HG03558 (cell line): ENCODE results near the gene NOSIP.

Source experiments
- ATAC-seq: cut with Tn5 transposase; IDR thresholded peaks from one replicate; pipeline ENCODE4 v1.9.1; 2021; ENCODE audit warnings: moderate number of reproducible peaks; ENCODE audit not compliant: unreplicated experiment; ENCODE audit errors: extremely low read depth

The NOSIP gene

DNA sequence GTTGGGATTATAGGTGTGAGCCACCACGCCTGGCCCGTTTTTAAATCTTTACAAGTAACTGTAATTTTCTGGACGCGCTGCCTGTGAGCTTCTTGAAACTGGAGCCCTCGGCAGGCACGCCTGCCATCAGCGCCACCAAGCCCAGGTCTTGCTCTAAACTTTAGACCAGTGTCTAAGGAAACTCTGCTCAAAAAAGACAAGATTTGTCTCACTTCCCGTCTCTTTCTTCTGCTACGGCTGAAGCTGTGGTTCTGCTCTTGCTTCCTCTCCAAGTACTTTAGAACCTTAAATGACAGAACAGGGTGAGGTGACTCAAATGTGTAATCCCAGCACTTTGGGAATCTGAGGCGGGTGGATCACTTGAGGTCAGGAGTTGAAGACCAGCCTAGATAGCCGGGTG lies 27.6 kb downstream of the NOSIP start:
- ATAC-seq, result no peak

DNA sequence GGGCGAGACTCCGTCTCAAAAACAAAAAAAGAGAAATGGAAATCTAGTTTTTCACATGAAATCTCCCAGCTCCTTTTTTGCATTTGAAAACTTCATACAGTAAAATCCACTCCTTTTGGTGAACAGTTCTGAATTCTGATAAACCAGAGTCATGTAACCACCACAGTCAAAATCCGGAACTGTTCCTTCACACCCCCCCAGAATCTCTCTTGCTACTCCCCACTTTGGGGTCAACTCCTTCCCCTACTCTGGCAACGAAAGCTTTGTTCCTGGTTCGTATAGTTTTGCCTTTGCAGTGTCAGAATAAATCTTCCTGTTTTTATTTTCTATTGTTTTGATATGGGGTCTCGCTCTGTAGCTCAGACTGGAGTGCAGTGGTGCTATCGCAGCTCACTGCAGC lies 28.8 kb downstream of the NOSIP start:
- ATAC-seq, result no peak

DNA sequence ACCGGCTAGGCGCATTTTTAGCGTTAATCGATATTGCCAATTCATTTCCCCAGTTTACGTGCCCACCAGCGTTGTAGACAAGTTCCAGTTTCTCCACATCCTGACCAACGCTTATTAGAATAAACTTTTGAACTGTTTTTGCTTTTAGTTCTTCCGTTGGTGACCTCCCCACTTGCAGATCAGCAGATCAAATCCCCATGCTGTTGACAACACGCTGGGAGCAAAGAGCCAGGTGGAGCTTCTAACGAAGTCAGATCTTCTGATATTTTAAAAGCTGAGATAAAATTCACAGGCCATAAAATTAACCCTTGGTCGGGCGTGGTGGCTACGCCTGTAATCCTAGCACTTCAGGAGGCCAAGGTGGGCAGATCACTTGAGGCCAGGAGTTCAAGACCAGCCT lies 31.3 kb downstream of the NOSIP start:
- ATAC-seq, result no peak

DNA sequence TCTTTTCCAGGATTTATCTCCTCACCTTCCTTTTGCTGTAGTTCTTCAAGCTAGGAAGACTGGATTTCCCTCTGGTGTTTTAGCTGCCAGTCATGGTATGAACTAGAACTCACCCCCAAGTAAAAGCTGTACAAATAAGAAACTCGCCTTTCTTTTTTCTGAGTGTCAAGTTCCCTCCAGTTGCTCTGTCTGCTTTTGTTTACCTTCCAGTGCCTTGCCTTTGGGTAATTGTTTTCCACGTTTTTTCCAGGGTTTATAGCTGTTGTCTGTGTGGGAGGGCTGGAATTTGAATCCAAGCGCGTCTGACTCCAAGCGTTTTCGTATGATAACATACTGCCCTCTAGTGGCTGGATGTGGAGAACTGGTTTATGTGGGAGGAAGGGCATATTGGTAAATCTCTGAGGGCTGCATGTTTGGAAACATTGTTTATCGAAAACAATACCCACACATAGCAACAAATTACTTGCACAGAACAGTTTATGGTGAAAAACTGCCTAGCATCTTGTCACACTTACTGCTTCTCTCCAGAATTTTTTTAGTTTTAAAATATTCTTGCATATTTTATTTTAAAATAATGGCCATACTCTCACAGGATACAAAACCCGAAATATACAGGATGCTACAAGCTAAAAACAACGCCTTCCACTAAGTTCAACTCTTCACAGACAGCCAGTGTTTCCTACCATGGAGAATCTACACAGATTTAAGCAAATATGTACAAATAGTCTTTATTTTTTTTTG lies 33.4 kb downstream of the NOSIP start:
- ATAC-seq, result no peak

DNA sequence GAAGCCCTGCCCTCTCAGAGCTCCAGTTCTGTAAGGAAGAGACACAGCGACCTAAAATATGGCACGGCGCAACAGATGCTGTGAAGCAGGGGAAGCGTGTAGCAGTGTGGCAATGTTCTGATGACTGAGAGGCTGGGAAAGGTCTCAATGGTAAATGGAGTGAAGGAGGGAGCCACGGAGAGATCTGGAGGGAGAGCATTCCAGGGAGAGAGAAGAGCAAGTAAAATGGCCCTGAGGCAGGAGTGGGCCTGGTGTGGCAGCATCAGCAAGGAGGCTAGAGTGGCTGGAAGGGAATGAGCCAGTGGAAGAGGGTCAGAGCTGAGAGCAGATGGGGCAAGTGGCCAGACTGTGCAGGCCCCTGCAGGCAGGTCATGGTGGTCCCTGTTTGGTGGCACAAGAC lies 36.2 kb downstream of the NOSIP start:
- ATAC-seq, result no peak

DNA sequence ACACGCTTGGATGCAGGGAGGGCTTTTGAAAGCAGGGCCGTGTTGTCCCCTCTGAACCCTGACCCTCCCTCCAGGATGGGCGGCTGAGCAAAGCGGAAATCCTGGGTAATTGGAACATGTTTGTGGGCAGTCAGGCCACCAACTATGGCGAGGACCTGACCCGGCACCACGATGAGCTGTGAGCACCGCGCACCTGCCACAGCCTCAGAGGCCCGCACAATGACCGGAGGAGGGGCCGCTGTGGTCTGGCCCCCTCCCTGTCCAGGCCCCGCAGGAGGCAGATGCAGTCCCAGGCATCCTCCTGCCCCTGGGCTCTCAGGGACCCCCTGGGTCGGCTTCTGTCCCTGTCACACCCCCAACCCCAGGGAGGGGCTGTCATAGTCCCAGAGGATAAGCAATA lies 37.3 kb downstream of the NOSIP start:
- no peak for ATAC-seq

DNA sequence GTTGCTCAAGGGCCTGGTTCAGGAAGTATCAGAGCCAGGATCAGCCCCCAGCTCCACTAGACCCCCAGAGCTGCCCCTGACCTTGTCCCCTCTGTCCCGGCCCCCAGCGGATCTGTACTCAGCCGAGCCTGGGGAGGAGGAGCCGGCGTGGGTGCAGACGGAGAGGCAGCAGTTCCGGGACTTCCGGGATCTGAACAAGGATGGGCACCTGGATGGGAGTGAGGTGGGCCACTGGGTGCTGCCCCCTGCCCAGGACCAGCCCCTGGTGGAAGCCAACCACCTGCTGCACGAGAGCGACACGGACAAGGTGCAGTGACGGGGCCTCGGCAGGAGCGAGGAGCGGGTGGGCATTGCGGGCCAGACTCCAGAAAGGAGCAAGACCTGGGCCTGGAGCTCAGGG lies 37.9 kb downstream of the NOSIP start:
- no peak for ATAC-seq

DNA sequence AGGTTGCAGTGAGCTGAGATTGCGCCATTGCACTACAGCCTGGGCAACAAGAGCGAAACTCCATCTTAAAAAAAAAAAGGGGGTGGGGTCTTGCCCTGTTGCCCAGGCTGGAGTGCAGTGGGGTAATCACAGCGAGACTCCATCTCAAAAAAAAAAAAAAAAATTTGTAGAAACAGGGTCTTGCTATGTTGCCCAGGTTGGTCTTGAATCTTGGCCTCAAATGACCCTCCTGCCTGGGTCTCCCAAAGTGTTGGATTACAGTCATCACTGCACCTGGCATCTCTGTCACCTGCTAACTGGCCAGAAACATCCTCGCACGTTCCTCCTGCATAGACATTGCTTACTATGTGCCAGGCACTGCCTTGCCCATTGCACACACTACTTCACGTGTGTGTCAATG lies 38.4 kb downstream of the NOSIP start:
- ATAC-seq, result no peak

DNA sequence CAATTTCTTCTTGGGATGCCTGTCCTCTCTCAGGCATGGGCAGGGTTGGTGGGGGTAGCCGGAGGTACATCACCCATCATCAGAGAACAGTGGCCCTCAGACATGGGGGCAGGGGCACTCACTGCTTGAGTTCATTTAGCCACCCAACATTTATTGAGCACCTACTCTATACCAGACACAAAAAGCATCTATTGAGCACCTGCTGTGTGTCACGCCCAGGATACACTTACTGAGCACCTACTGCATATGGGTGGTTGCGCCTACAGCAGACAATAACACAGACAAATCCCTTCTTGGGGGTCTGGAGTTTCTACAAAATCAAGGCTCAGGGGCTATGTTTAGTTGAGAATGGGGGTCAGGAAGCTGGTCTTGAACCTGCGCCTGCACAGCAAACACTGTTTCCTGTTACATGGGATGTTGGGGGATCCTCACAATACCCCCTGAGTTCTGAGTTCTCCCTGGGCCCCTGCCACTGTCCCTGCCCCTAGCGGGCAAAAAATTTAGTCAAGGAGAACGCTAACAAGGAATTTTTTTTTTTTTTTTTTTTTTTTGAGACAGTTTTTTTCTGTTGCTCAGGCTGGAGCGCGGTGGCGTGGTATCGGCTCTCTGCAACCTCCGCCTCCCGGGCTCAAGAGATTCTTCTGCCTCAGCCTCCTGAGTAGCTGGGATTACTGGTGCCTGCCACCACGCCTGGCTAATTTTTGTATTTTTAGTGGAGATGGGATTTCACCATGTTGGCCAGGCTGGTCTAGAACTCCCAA lies 41.0 kb downstream of the NOSIP start:
- no peak for ATAC-seq

DNA sequence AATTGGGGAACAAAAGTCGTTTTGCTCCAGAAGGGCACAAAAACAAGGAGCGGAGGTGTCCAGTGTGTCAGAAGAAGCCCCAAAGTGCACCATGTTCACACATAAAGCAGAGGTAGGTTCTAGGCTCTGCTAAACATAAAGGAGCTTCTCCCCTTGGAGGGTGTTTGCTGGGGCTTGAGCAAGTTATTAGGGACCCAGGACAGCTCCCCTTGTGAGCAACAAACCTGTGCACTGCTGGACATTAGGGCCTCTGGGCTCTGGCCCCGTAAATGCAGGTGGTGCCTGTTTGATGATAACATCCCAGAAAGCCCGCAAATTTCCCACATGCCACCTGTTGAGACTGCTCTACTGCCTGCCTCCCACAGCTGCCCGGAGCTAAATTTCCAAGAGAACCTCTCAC lies 41.7 kb downstream of the NOSIP start:
- ATAC-seq, result no peak

DNA sequence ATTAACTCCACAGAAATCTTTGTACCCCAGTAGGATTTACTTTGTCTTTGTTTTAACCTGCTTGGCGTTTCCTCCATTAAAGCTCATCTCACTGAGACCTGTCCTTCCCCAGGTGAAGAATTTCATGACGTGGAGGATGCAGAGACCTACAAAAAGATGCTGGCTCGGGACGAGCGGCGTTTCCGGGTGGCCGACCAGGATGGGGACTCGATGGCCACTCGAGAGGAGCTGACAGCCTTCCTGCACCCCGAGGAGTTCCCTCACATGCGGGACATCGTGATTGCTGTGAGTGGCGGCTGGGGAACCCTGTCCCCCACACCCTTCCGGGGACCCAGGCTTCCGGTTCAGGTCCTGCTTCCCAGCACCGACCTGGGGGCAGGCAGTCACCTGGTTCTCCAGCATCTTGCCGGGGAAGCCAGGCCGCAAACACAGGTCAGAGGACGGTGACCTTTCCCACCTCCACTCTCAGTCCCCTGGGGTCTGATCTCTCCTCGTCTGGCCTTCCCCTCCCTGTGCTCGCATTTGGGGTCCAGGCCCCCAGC lies 43.4 kb downstream of the NOSIP start:
- ATAC-seq, result no peak

DNA sequence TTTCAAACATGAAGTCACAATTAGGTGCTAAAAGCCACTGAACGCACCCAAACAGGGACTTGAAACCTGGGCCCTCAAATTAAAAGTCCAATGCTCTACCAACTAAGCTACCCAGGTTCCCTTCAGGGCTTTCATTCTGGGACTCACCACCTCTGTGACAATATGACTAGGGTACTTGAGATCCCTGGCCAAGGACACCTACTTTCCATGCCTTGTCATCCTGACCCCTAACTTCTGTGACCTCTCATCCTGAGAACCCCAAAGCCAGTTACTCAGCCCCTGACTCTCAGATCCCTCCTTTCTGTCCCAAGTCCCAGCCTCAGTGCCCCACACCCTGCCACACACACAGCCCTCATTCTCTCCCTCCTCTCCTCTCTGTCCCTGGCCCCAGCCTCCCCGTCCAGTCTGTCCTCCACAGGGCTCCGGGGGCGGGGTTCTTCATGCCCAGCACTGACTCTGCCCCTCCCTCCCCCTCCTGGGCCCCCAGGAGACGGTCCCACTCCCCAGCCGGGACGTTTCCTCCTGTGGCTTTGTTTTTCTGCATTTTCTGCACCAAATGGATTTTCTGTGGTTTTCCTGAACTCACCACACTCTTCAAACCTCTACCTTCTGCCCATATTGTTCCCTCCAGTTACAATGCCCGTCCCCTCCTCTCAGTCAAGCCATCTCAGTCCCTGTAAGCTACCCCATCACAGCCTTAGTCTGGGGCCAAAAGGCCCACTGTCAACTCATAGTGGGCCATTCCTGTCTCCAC lies 45.5 kb downstream of the NOSIP start:
- no peak for ATAC-seq

DNA sequence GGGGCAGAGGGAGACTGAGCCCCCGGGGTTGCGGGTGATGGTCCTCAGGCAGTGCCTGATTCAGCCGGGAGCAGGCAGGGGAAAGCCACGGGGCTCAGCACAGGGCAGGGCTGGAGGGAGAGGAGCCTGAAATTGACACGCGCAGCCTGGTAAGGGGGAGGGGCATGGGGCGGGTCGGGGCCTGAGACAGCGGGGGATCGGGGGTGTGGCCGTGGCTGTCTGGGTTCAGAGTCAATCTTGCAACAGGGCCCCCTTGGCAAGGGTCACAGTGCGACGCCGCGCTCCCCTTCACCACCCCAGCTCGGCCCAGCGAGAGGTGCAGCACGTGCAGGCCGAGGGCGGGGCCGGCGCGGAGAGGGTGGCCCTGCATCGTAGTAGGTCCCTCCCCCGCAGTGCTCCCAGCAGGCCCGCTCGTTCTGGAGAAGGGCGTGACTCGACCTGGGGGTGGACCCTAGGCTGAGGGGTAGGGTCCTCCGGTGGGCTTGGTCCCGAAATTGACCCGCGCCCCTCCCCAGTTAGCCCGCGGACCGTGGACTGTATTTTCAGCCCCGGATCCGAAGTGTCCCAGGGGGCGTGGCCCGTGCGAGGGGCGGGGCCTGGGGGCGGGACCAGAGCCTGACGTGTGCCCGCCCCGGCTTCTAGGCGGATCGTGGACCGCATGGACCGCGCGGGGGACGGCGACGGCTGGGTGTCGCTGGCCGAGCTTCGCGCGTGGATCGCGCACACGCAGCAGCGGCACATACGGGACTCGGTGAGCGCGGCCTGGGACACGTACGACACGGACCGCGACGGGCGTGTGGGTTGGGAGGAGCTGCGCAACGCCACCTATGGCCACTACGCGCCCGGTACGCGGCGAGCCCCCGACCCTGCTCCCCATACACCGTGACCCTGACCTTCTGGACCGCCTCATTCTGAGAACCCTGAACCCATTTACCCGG lies 46.5 kb downstream of the NOSIP start:
- no peak for ATAC-seq

DNA sequence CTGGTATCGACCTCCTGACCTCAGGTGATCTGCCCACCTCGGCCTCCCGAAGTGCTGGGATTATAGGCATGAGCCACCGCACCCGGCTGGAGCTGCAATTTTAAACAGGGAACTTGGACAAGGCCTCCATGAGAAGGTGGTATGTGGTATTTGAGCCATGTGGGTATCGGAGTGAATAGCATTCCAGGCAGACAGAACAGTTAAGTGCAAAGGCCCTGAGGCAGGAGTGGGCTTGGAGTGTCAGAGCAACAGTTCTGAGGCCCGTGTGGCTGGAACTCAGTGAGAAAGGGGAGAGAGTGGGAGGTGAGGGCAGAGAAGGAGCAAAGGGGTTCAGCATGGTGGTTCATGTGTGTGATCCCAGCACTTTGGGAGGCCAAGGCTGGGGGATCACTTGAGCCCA lies 49.6 kb downstream of the NOSIP start:
- ATAC-seq, result no peak

DNA sequence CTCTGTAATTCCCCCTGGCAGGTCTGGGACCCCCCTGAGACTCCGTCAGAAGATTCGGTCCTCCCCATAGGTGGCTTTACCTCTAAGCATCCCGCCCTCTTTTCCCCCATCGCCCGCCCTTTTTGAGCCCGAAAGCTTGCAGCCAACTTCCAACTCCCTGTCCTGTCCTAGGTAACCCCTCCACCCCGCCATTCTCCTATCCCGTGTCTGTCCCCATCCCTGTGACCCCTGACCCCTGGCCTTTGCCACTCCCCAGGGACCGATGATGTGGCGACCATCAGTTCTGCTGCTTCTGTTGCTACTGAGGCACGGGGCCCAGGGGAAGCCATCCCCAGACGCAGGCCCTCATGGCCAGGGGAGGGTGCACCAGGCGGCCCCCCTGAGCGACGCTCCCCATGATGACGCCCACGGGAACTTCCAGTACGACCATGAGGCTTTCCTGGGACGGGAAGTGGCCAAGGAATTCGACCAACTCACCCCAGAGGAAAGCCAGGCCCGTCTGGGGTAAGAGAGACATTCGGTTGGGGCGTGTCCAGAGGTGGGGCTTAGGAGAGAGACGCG lies 52.1 kb downstream of the NOSIP start:
- ATAC-seq, result no peak

DNA sequence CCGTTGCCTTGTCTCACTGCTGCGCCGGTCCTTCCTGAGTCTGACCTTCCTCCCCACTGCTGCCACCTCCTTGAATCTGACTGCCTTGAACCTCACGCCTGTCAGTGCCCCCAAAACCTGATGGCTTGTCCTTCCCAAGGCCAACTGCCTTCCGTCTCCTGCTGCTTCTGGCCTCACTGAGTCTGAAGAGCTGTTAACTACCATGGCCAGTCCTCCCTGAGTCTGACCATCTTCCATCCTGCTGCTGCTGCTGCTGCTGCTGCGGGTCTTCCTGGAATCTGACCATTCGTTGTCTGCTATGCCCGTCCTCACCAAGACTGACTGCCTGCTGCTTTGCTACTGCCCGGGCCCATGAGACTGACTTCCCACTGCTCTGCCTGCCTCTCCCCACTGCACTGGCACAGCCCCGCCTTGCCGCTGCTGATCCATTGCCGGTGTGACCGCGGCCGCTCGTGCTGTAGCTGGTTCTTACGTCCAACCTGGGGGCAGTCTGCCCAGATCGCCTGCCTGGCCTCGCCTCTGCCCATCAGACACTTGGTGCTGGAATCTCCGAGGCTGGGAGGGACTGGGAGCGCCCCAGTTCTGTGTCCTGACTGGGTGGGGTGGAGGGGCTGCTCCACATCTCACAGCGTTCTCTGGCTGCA lies 55.4 kb downstream of the NOSIP start:
- no peak for ATAC-seq

DNA sequence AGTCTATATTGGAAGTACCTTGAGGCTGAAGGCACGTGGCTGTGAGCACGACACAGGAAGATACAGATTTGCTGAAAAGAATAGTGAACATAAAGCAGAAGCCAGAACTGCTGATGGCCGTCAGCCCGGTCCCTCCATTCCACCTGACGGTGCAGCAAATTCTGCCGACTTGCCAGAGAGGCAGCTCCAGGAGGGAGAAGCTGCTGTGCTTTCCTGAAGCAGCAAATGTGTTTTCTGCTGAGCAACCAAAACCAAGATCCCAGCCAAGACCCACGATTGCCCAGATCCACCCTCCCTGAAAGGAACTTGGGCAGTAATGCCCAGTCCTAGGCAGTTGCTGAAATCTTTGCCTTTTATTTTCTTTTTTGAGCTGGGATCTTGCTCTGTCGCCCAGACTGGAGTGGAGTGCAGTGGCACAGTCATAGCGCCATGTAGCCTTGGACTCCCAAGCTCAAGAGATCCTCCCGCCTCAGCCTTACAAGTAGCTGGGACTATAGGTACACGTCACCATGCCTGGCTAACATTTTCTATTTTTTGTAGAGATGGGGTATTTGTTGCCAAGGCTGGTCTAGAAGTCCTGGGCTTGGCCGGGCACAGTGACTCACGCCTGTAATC lies 59.5 kb downstream of the NOSIP start:
- no peak for ATAC-seq

DNA sequence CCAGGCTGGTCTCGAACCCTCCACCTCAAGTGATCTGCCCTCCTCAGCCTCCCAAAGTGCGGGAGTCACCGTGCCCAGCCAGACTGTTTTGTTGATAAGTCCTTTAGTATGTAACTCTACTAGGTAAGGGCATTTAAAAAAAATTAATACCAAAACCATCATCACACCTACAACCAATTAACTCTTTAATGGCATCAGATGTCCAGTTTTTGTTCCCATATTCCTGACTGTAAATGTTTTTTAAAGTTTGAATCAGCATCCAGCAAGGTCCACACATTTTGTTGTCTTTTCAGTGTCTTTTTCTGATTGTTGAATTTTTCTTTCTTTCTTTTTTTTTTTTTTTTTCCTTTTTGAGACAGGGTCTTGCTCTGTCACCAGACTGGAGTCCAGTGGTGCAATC lies 62.3 kb downstream of the NOSIP start:
- ATAC-seq, result no peak

DNA sequence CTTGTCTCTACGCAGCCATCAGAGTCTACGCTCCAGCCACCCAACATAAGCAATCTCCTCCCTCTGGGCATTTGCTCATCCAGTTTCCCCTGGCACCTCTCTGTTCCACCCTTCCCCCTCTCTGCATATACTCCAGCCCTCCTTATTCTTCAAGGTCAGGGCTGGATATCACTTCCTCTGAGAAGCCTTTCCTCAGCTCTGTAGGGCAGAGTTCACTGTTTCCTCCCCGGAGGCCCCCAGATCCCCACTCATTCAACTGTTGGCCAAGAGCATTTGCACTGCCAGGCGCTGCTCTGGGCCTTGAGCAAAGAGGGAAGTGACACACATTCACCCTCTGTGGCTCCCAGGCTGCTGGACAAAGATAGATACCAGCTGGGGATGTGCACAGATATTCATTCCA lies 64.6 kb downstream of the NOSIP start:
- ATAC-seq, result no peak
